AG08396 (cell line): Measurements from ENCODE around the gene ZNF175.

ENCODE experiments used
- DNase-seq: peaks from one replicate; pipeline ENCODE4 v3.0.0; 2012; ENCODE audit warnings: low spot score, mixed read lengths

ZNF175 gene

GRCh38 chr19:51550848-51551672 lies 20.0 kb upstream of the ZNF175 start:
- no peak for DNase-seq

- no peak for DNase-seq
Measured at GRCh38 chr19:51551673-51552432, 19.2 kb upstream of the ZNF175 start.

- DNase-seq, result no peak
Measured at GRCh38 chr19:51552608-51552995, 18.5 kb upstream of the ZNF175 start.

GRCh38 chr19:51552996-51553725 lies 17.9 kb upstream of the ZNF175 start:
- peak; percentile 68 for DNase-seq

GRCh38 chr19:51559240-51559639 lies 11.8 kb upstream of the ZNF175 start:
- no peak for DNase-seq

- DNase-seq, result no peak
Measured at GRCh38 chr19:51560339-51560738, 10.7 kb upstream of the ZNF175 start.

- no peak for DNase-seq
Measured at GRCh38 chr19:51564791-51565190, 6.3 kb upstream of the ZNF175 start.

GRCh38 chr19:51565583-51565982 lies 5.5 kb upstream of the ZNF175 start:
- no peak for DNase-seq

- no peak for DNase-seq
Measured at GRCh38 chr19:51566489-51567100, 4.5 kb upstream of the ZNF175 start.

GRCh38 chr19:51567583-51567982 lies 3.5 kb upstream of the ZNF175 start:
- DNase-seq, result no peak

GRCh38 chr19:51568456-51568855 lies 2.6 kb upstream of the ZNF175 start:
- no peak for DNase-seq

- no peak for DNase-seq
Measured at GRCh38 chr19:51571599-51571998, 516 bp downstream of the ZNF175 start.

GRCh38 chr19:51572410-51572809 lies 1.3 kb downstream of the ZNF175 start:
- no peak for DNase-seq

- DNase-seq, result peak; percentile 58
Measured at GRCh38 chr19:51572908-51573307, 1.8 kb downstream of the ZNF175 start.

- no peak for DNase-seq
Measured at GRCh38 chr19:51573331-51573730, 2.2 kb downstream of the ZNF175 start.

- DNase-seq, result no peak
Measured at GRCh38 chr19:51576850-51577249, 5.8 kb downstream of the ZNF175 start.

- no peak for DNase-seq
Measured at GRCh38 chr19:51586103-51586728, 15.1 kb downstream of the ZNF175 start.

GRCh38 chr19:51586799-51587198 lies 15.7 kb downstream of the ZNF175 start:
- no peak for DNase-seq

- DNase-seq, result no peak
Measured at GRCh38 chr19:51587264-51588191, 16.4 kb downstream of the ZNF175 start.

GRCh38 chr19:51589511-51589910 lies 18.4 kb downstream of the ZNF175 start:
- no peak for DNase-seq

- DNase-seq, result no peak
Measured at GRCh38 chr19:51590441-51590840, 19.4 kb downstream of the ZNF175 start.
